GM19324 (cell line): ENCODE data around the gene TAF1C.
A peak's percentile ranks its signal among the peaks of the same experiment; 100 is the strongest.

Experiments
- ATAC-seq: cut with Tn5 transposase; IDR thresholded peaks from one replicate; pipeline ENCODE4 v1.9.1; 2021; ENCODE audit warnings: mild to moderate bottlenecking, moderate library complexity; ENCODE audit not compliant: unreplicated experiment, low FRiP score

The TAF1C gene

DNA sequence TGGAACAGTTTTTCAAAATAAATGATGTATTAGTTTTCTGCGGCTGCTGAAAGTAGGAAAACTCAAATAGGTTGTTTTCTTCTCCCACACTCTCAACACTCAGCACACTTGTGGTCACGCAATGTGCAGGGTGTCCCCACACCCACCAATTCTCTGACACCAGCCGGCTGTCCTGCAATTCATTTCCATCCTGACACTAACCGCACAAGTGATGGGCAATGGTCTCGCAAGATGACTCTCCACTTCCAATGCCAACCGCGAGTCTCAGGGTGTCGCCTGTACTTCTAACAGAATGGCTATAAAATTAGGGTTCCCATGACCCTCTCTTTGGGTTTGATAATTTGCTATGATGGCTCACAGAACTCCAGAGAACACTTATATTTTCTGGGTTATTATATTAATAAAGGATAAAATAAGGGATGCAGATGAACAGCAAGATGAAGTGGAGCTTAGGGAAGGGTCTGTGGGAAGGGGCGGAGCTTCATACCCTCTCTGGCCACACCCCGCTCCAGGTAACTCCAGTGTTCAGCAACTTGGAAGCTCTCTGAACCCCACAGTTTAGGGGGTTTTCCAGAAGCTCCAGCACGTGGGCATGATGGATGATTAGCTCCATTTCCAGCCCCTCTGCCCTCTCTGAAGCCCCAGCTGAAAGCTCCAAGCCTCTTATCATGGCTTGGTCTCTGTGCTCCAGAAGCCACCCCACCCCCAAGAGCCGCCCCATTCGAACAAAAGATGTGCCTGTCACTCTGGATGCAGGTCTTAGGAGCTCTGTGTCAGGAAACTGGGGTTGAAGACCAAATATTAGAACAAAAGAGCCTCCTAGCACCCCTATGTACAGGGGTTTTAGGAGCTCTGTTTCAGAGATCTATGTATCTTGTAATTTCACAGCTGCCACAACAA, 19.8 kb downstream of the TAF1C start:
- no peak for ATAC-seq

DNA sequence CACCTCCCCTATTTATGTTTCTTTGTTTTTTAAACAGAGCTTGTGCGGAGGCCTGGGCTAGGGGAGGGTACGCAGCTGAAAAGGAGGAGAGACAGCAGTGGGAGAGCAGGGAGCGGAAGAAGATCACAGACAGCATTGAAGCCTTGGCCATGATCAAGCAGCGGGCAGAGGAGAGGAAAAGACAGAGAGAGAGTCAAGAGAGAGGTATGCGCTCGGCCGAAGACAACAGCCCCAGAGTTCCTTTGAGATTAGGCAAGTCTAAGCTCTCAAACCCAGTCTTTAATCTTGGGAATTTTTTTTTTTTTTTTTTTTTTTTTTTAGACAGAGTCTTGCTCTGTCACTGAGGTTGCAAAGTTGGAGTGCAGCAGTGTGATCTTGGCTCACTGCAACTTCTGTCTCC, 21.1 kb downstream of the TAF1C start:
- ATAC-seq = no peak

DNA sequence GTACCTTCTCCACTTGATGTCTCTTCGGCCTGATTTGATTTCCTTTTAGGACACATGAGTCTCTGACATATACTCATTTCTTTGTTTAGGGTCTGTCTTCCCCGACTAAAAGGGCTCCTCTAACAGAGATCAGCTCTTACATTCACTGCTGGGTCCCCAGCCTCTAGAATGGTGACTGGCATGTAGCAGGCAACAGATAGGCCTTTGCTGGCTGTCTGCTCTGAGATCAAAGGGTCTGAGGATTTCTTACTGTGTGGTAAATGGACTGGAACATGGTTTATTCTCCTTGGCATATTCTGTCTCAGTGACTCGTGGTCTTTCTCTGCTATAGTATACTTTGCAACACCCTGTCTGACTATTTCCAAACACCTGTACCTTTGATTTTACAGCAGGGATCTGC, 25.1 kb downstream of the TAF1C start:
- ATAC-seq = no peak

DNA sequence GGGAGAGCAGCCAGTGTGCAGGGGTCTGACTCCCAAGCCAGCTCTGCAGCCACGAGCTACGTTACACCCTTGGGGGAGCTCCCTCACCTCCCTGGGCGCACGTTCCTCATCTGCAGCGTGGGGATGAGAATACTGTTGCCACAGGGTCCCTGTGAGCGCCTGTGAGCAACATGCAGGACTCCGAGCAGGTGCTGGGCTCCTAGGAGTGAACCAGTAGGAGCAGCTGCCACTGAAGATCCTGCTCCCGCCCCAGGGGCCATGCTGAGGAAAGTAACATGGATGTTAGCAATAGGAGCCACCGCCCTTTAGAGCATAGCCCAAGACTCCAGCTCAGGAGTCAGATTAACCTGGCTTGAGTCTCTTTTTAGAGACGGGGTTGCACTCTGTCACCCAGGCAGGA, 25.8 kb downstream of the TAF1C start:
- no peak for ATAC-seq

DNA sequence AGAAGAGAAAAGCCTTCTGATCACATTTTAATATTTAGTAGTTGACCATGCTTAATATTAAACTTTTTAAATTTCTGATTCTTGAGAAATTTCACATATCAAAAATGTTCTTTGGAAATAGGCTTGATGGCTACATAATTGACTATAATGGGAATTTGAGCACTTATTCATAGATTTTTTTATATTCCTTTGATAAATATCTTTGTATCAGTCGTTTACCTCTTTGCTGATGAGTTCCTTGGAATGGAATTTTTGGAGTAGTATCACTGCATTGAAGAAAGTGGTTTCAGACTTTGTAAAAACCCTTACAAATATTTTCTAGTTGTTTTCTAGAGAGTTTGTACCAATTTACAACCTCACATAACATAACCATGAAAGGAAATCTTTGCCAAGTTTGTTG, 27.1 kb downstream of the TAF1C start:
- no peak for ATAC-seq

DNA sequence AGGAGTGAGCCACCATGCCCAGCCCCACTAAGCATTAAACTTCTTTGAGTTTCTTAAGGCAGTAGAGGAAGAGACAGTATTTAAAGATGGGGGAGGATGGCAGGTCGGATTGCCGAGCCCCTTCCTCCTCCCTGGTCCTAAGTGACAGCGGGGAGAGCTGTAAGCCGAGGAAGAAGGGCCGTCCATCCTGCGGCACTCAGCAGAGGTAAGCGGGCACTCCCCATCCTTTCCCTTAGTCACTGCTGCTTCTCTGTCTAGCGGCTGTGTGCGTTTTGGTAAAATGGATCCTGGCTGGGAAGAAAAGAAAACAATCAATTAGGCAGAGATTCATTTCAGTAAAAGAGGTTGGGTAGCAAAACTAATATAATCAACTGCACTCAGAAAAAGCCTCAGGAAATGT, 27.9 kb downstream of the TAF1C start:
- ATAC-seq = no peak

DNA sequence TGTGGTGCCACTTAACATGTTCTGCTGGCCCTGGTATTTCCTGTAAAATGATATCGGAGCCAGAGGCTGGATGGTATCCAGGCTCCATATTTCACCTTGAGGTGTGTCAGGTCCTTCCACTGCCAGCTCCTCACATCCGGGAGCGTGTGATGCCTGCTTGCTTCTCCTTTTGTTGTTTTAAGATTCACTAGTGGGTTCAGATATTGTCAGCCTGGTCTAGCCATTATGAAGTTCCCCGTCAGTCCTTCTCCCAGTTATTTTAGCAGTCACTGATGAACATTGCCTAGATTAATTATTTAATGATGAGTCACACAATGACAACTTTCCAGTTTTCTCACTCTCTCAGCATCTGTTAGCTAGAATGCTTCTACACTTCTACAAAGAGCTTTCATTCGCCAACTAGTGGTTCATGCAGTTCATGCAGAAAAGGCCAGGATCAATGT, 30.5 kb downstream of the TAF1C start:
- ATAC-seq = no peak

DNA sequence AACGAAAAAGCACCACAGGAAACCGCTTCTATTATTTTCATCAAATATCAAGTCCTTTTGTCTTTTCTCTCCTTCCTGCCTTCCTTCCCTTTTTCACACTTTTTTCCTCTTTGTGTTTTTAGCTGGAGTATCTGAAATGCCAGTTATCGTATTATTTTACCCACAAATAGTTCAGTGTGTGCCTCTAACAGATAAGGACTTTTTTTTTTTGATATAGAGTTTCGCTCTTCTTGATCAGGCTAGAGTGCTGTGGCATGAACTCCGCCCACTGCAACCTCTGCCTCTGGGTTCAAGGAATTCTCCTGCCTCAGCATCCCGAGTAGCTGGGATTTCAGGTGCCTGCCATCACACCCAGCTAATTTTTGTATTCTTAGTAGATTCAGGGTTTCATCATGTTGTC, 31.1 kb downstream of the TAF1C start:
- no peak for ATAC-seq

DNA sequence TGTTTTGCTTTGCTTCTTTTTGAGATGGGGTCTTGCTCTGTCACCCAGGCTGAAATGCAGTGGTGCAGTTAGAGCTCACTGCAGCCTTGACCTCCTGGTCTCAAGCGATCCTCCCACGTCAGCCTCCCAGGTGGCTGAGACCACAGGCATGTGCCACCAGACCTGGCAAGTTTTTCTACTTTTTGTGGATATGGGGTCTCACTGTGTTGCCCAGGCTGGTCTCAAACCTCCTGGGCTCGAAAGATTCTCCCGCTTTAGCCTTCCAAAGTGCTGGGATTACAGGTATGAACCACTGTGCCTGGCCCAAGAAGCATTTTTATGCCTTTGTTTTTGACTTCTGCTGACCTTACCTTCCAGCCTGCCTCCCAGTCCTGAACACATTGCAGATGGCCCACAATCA, 31.6 kb downstream of the TAF1C start:
- no peak for ATAC-seq

DNA sequence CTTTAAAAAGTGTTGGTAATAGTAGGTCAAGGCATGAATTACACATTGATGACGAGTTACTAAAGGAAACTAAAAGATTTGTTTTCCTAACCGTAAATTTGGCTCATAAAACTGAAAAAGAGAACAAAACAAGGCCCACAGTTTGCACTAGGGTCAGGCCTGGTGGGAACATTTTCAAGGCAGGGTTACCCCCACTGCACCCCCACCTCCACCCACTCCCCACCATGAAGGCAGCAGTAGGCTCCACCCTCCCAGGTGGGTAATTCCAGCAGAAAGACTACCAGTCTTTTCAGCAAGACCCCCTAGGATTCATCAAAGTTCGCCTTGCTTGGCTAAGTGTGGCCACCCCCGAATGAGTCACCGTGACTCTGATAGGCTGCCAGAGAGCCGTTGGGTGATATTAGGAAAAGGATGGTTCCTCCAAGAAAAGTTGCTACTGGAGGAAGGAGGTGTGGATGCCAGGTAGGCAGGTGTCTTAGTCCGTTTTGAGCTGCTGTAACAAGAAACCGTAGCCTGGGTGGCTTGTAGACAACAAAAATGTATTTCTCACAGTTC, 33.1 kb downstream of the TAF1C start:
- ATAC-seq = no peak

DNA sequence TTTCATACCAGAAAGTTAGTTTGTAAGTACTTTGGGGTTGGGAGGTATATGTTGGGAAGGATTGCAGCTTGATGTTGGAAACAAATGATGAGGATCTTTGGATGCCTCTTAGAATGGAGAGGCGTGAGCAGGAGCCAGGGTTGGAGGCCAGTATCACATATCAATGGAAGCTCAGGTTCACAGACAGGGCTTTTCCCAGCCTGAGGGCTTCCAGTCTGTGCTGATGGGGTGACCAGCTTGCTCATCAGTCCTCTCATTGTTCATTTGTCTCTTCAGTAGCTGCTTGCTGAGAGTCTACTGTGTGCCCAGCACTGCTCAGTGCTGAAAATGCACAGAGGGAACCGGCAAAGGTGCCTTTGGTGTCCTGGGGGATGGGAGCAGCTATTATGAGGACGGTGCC, 35.9 kb downstream of the TAF1C start:
- no peak for ATAC-seq

DNA sequence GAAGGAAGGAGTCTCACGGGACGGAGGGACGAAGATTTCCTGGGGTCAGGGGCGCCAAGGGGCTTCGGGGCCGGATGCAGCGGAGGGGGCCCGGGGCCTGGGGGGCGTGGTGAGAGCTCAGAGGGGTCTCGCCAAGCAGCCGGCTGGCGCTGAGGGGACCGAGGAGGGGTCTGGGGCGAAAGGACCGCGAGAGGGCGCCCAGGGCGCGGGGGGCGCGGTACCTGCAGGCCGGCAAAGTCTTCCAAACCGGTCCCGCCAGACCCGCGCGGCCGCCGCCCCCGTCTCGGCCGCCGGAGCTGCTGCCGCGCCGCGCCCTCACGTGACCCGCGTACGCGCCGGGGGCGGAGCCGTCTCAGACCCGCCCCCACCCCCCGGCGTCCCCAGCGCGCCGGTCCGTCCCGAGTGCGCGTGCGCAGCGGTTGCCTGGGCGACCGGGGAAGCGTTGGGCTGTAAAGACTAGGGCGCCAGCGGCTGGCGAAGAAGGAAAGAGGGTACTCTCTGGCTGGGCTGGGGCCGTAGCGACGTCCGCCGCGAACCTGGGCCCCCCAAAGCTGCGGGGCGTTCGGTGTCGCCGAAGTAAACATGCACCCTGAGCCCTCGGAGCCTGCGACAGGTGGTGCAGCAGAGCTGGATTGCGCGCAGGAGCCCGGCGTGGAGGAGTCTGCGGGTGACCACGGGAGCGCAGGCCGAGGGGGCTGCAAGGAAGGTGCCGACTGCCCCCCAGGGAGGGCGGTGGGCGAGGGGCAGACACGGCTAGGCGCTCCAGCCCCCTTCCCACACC, 41.8 kb downstream of the TAF1C start, which contains the start of the genes DNAAF1 and HSDL1:
TSS of gene DNAAF1 (plus strand) at position 450 of the 781 bp plus-strand sequence. CDS start at position 583, 133 bp downstream.
TSS of gene HSDL1 (minus strand) at position 319 of the 781 bp plus-strand sequence. CDS start 13,856 bp downstream, outside the sequence.
- peak; percentile 88 for ATAC-seq

DNA sequence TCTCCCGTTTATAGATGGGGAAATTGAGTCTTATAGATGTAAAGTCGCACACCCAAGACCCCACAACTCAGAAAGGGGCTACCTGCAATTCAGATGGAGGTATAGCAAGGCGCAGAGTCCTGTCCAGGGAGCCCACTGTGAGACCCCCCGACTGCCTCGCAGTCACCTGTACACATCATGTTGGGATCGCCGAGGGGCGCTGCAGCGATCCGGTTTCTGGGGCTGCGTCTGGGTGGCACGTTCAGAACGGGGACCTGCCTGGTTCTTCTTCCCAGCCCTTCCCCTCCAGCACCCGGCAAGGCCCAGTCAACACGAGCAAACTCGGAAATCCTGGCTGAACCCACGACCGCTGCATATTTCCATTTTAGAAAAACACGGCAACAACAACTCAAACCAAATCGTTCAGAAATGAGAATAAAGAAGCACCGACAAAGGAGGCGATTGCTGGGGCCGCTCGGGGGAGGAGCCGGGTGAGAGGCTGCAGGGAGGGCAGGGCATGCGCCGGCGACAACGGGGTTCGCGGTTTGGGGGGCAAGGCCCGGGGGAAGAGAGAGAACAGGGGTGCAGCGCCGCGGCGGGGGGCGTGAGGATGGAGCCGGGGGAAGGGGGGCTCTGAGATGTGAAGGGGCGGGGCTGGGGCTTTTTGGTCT, 42.5 kb downstream of the TAF1C start:
- no peak for ATAC-seq

DNA sequence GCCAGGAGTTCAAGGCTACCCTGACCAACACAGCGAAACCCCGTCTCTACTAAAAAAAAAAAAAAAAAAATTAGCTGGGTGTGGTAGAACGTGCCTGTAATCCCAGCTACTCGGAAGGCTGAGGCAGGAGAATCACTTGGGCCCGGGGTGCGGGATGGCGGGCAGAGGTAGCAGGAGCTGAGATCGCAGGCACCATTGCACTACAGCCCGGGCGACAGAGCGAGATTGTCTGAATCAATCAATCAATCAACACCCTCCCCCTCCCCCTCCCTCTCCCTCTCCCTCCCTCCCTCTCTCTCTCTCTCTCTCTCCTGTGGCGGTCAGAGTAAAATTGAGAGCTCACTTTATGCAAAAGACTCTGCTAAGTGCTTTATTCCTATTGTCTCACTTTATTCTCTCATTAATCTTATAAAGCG, 43.1 kb downstream of the TAF1C start:
- no peak for ATAC-seq

DNA sequence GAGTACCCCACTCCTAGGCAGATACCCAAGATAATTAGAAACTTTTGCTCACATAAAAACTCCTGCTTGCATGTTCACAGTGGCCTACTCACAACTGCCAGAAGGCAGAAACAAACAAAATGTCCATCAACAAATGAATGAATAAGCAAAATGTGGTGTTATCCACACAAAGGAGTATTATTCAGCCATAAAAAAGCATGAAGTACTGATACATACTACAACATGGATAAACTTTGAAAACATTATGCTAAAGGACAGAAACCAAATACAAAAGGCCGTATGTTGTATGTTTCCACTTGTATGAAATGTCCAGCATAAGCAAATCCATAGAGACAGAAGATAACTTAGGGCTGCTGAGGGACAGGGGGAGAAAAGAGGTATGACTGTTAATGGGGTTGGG, 43.8 kb downstream of the TAF1C start:
- no peak for ATAC-seq

DNA sequence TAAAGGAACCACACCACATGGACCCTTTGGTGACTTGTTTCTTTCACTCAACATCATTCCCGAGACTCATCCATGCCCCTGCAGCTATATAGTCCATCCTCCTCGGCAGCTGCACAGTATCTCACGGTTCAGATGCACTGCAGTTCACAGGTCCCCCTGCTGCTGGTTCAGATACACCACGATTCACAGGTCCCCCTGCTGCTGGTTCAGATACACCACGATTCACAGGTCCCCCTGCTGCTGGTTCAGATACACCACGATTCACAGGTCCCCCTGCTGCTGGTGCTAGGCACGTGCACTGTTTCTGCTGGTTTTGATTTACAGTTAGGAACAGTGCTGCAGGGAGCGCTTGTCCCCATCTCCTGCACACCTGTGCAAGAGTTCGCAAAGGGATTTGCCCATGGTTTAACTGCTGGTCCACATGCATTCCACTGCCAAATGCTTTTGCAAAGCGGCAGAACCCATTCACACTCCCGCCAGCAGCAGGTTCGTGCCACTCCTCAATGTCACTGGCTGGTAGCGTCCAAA, 45.6 kb downstream of the TAF1C start:
- no peak for ATAC-seq

DNA sequence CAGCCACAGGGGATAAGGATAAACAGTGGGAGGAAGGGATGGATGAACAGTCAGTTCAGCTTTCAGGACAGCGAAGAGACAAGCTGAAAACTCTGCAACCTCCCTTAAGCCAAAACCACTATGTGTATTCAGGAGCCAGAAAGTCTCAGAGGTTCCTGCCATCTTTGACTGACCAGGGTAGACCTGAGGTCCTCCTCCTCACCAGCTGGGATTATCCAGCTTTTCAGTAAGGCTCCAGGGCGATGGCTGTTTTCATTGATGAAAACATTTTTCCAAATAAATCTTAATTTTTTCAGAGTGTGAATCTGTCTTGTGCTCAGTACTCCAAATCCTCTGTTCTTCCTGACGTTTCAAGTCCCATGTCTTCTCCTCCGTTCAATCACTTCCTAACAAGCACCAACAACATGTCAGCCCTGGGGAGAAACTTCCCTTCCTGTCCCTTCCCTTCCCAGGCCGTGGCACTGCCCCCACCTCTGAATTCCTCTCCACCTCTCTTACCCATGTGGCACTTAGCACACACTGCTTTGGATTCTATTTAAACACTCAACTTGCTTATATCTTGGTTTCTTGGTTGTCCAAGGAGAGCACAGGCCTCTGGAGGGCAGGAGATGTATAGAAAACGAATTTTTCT, 47.1 kb downstream of the TAF1C start:
- no peak for ATAC-seq

DNA sequence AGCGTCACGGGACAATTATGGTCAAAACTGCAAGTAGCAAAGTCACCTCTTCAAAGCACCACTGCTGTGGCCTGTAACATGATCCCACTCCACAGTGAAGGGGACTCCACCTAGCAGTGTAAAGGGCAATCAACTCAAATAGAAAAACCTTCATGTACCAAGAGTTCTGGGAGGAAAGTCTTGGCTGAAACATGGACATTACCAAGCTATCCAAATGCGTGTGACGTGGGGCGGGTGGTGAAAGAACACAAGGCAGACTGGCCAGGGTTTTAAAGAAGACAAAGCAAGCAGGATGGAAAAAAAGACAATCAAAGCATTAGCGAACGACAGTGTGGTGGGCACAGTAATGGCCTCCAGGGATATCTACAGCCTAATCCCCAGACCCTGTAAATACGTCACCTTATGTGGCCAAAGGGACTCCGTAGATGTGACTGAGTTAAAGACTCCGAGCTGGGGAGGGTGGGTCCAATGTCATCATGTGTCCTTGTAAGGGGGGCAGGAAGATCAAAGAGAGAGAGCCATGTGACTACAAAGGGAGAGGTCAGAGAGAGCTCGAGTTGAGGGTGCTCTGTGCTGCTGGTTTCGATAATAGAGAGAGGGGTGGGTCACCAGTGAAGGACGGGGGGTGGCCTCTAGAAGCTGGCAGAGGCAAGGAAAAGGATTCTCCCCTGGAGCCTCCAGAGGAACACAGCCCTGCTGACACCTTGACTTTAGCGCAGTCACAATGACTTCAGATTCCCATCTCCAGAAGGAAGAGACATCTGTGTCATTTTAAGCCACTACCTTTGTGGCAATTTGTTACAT, 47.8 kb downstream of the TAF1C start:
- ATAC-seq = no peak

DNA sequence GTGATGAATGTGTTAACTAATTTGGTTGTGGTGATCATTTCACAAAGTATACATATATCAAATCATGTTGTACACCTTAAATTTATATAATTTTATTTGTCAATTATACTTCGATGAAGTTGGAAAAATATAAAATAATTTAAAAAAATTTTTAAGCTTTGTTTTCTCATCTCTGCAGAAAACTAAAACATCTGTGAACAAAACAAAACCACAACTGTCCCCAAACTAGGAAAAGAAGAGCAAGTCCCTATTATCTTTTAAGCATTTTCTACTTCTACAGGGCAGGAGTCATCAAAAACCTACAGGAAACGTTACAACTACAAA, 48.4 kb downstream of the TAF1C start:
- no peak for ATAC-seq
